GM12891 (cell line): ENCODE measurements around the gene IP6K1.
"Not testable (repeated sequence)": the region's sequence is repeated elsewhere in the genome, so short reads cannot be mapped to it uniquely, and the experiment has no call there.

ENCODE experiments used
- DNase-seq: peaks from one replicate; pipeline ENCODE4 v3.0.0; 2011; ENCODE audit warnings: low spot score; ENCODE audit not compliant: insufficient read length
- FAIRE-seq: peaks from 2 replicates; lab custom pipeline; 2011; peaks lifted over from hg19 to GRCh38; lab: Jason Lieb, UNC
- PAX5 ChIP-seq: IDR thresholded peaks from 2 replicates; pipeline ENCODE4 v1.6.1; 2011; ENCODE audit warnings: low read length, moderate library complexity, mild to moderate bottlenecking; ENCODE audit not compliant: insufficient read depth, severe bottlenecking
- POLR2A ChIP-seq: IDR thresholded peaks from 2 replicates; pipeline ENCODE4 v1.6.1; 2011; ENCODE audit warnings: low read depth, low read length, control low read depth
- POLR2AphosphoS5 ChIP-seq: IDR thresholded peaks from 2 replicates; pipeline ENCODE4 v1.6.1; 2011; ENCODE audit warnings: low read depth, low read length, control low read depth
- POU2F2 ChIP-seq: IDR thresholded peaks from 2 replicates; pipeline ENCODE4 v1.6.1; 2011; ENCODE audit warnings: low read depth, mild to moderate bottlenecking, control low read depth, low read length, moderate library complexity
- SPI1 ChIP-seq: IDR thresholded peaks from 2 replicates; pipeline ENCODE4 v1.6.1; 2011; ENCODE audit warnings: low read depth, low read length, control low read depth
- TAF1 ChIP-seq: IDR thresholded peaks from 2 replicates; pipeline ENCODE4 v1.6.1; 2011; ENCODE audit warnings: low read depth, low read length, control low read depth

Gene IP6K1

GRCh38 chr3:49703443-49703927, 82.9 kb downstream of the IP6K1 start:
- FAIRE-seq = peak; percentile 93
- DNase-seq = peak; percentile 97
- TF ChIP-seq POLR2AphosphoS5 (no peak), TAF1 (no peak), POLR2A (no peak), PAX5 (no peak), SPI1 (no peak), POU2F2 (no peak)

- FAIRE-seq (no peak), DNase-seq (no peak)
- TF ChIP-seq POLR2AphosphoS5 = no peak
Observed at GRCh38 chr3:49702672-49703071, 83.7 kb downstream of the IP6K1 start.

- peak; percentile 47 for DNase-seq
- no peak for FAIRE-seq
- no peak for TF ChIP-seq POLR2AphosphoS5
- no peak for TF ChIP-seq SPI1
Observed at GRCh38 chr3:49701388-49702077, 84.8 kb downstream of the IP6K1 start.

DNA sequence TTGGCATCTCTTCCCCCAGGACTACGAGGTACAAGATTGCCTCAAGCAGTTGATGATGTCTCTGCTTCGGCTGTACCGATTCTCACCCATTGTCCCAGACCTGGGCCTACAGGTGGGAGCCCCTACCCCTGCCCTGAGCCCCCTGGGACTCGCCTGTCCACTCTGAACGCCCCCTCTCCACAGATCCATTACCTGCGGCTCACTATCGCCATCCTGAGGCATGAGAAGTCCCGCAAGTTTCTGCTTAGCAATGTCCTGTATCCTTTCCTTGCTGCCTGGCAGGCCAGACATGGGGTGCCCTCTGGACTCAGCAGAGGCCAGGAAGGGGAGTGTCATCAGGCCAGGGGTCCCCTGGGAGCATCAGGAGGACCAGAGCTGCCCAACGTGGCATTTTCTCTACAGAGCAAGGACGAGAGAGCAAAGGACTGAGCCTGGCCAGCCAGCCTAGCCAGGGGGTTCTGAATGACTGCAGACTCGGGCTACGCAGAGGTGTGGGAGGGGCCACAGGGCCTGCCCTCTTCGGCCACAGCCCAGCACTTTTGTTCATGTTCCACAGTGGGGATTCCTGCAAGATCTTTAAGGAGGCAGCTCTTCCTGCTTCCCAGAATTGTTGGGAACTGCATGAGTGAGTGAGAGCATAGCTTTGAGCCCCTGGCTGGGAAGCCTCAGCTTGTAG, 85.8 kb downstream of the IP6K1 start:
- DNase-seq (no peak), FAIRE-seq (no peak)
- no peak for TF ChIP-seq TAF1
- TF ChIP-seq POLR2AphosphoS5 = no peak
- TF ChIP-seq POLR2A = no peak
- TF ChIP-seq PAX5 = no peak
- TF ChIP-seq SPI1 = no peak
- no peak for TF ChIP-seq POU2F2

DNA sequence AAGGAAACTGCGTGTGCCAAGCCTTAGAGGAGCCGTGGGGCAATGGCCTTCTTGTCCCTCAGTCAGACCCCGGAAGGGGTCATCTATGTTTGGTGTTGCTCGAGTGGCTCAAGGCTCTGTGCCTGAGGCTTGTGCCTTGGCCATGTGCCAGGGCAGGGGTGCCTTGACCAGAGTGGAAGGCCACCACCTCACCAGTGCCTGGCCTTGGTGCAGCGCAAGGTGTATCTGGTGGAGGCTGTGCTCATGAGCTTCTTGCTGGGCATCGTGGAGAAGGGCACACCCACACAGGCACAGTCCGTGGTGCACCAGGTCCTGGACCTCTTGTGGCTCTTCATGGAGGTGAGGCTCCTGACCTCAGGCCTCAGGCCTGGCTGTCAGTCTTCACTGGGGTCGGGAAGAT, 86.3 kb downstream of the IP6K1 start:
- DNase-seq = no peak
- TF ChIP-seq POLR2A = no peak
- TF ChIP-seq TAF1 = no peak
- TF ChIP-seq POLR2AphosphoS5 = no peak
- TF ChIP-seq POU2F2 = no peak
- FAIRE-seq = no peak

- TF ChIP-seq POLR2A (no peak), POLR2AphosphoS5 (no peak), POU2F2 (no peak), SPI1 (no peak), PAX5 (no peak), TAF1 (no peak)
- no peak for DNase-seq
- no peak for FAIRE-seq
Observed at GRCh38 chr3:49699281-49699979, 86.9 kb downstream of the IP6K1 start.

DNA sequence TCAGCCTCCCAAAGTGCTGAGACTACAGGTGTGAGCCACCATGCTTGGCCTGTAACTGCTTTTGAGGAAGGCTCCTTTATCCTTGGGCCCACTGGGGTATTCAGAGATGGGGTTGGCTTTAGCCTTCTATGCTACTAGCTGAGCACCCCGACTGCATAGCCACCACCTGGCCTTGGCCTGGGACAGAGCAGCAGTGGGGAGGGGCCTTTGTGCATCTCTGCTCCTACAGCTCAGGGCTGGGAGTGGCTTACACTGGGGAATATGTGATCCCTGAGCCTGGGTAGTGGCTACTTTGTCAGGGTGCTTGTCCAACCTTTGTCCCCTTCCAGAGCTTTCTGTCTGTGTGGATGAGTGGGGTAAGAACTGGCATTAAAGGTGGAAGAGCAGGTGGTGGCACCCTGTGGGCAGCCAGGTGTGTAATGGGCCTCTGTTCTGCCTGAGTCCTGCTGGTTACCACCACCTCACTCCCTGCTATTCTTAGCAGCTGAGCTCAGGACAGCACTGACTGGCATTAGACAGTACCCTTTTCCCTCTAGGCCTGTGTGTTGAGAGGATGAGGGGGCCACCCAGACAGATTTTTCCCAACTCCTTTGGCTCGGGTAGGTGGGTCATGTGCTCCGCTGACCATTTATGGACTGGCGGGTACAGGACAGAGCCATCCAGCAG, 90.9 kb downstream of the IP6K1 start:
- not testable (repeated sequence) for DNase-seq
- FAIRE-seq = peak; percentile 71

GRCh38 chr3:49694409-49695070, 91.8 kb downstream of the IP6K1 start:
- not testable (repeated sequence) for FAIRE-seq, DNase-seq

DNA sequence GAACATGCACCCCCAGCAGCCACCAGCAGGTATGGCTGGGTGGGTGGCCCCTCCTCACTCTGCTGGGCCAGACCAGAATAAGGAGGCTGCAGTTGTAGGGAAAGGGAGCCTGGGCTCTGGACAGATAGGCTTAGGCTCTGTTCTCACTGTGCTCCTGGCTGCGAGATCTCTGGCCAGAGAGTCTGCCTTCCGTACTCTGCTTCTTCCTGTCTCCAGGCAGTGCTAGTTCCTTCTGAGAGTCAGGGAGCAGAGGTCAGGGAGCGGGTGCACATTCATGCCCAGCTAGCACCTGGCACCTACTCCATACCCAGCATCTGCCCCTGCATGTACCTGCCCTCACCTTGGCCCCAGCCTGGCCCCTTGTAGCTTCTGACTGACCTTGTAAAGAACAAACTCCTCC, 94.9 kb downstream of the IP6K1 start:
- not testable (repeated sequence) for FAIRE-seq, DNase-seq

- FAIRE-seq, DNase-seq: not testable (repeated sequence)
Observed at GRCh38 chr3:49690856-49691255, 95.5 kb downstream of the IP6K1 start.

DNA sequence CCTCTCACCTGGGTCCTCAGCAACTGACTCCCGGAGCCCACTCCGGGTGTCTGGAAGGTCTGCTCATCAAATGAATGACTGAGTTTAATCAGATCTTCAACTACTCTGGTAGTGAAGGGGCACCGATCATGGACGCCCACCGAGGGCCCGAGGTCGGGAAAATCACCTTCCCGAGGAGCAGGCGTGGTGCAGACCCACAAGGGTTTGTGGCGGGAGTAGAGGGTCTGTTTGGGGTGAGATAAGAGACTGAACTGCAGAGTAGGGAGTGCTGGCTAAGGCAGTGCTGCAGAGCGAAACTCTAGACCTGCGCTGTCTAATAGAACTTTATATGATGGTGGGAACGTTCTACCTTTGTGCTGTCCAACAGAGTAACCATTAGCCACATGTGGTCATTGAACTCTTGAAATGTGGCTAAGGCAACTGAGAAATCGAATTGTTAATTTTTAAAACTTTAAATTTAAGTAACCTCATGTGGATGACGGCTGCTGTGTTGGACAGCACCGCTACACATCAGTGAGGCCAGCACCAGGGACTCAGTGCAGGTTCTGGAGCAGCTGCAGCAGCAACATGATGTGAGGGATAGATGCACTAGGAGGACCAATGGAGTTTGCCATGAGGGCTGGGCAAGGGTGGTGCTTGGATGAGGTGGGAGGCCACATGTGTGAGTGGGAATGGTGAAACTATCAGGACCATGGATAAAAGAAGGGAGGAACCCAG, 96.3 kb downstream of the IP6K1 start:
- not testable (repeated sequence) for DNase-seq, FAIRE-seq
